Loucy (cell line): ENCODE results near the gene CNN2.

Experiments used
- EZH2phosphoT487 ChIP-seq: fragments of 200-600 bp; IDR thresholded peaks from 2 replicates; pipeline ENCODE4 v1.6.1; 2018; ENCODE audit warnings: antibody characterized with exemption, mild to moderate bottlenecking, moderate library complexity, borderline replicate concordance
- TF ChIP-seq, protein P1 (sequence below): fragments of 200-600 bp; sonication (generic); conservative IDR thresholded peaks from 2 replicates; pipeline ENCODE4 v1.5.1; 2014; ENCODE audit warnings: mild to moderate bottlenecking, antibody characterized with exemption, low read length

DNA sequence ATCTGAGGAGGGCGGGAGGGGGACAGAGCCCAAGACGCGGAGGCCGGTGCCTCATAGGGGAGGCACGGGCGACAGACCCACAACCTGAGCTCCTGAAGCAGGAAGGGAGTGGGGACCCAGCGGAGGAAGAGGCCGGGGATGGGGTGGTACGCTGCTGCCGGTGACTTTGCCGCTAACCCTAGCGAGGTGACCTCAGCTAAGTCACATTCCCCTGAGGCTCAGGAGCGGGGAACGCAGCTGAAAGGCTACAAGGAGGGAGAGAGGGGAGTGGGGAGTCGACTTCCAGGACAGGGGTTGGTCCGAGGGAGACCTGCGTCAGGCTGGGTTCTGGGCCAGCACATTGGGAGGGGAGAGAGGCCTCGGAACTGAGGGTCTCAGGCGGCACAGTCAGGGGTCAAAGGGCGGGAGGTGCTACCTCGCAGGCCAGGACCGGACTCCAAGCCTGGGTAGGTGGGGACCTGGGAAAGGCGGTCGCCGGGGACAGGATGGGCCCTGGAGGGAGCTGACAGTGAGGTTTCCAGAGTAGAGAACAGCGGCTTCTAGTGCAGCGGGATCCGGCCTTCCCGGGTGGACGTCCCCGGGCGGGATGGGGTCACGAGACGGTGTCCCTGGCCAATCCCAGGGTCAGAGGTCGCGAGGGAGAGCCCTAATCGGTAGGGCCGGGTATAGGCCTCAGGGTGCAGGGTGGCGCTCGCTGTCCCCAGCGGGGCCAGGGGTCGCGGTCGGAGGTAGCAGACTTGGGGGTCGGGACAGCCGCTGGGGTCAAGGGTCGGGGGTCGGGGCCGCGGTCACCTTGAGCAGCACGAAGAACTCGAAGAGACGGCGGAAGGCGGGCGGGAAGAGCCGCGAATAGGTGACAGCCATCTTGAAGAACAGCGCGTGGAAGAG is 6.2 kb upstream of the CNN2 start:
- TF ChIP-seq, protein P1, sequence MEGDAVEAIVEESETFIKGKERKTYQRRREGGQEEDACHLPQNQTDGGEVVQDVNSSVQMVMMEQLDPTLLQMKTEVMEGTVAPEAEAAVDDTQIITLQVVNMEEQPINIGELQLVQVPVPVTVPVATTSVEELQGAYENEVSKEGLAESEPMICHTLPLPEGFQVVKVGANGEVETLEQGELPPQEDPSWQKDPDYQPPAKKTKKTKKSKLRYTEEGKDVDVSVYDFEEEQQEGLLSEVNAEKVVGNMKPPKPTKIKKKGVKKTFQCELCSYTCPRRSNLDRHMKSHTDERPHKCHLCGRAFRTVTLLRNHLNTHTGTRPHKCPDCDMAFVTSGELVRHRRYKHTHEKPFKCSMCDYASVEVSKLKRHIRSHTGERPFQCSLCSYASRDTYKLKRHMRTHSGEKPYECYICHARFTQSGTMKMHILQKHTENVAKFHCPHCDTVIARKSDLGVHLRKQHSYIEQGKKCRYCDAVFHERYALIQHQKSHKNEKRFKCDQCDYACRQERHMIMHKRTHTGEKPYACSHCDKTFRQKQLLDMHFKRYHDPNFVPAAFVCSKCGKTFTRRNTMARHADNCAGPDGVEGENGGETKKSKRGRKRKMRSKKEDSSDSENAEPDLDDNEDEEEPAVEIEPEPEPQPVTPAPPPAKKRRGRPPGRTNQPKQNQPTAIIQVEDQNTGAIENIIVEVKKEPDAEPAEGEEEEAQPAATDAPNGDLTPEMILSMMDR = no peak
- no peak for TF ChIP-seq EZH2phosphoT487
